ENCODE data around the gene GLOD5.

GRCh38 chrX:48736303-48736702 lies 25.2 kb upstream of the GLOD5 start:
- TF ChIP-seq CTCF (IDR thresholded peaks at IDR 0.05) (no peak), POLR2A (IDR thresholded peaks at IDR 0.05) (no peak)
